Prostate gland (tissue), 2 donors: ENCODE data around the gene CCDC71L.

ENCODE experiments used
- CTCF ChIP-seq, 4 experiments: fragments of 200-600 bp in 2 of 4; fragments of 450-650 bp in 2 of 4; sonication (generic) in 2 of 4; IDR thresholded peaks; 1 replicate in 3 of 4; 2 replicates in 1 of 4; pipeline ENCODE4 v1.5.1; 2016 to 2019; ENCODE audit warnings: antibody characterized with exemption in 4 of 4, mild to moderate bottlenecking in 2 of 4, moderate library complexity in 2 of 4
- POLR2A ChIP-seq: fragments of 450-650 bp; IDR thresholded peaks from one replicate; pipeline ENCODE4 v1.6.1; 2016; ENCODE audit warnings: antibody characterized with exemption, mild to moderate bottlenecking
- POLR2AphosphoS5 ChIP-seq: sonication (generic); formaldehyde crosslinking; IDR thresholded peaks from one replicate; pipeline ENCODE4 v1.6.1; 2017; ENCODE audit warnings: antibody characterized with exemption

GRCh38 chr7:106613279-106613678 lies 47.7 kb downstream of the CCDC71L start:
- TF ChIP-seq POLR2AphosphoS5: no peak
- TF ChIP-seq POLR2A: no peak
- no peak for TF ChIP-seq CTCF (IDR thresholded peaks at IDR 0.05)
